ENCODE data around the gene DDX3X. TPM values are rescaled to one million over a fixed set of nuclear protein-coding genes. Genes with fewer than 3 reads are reported as not detected.
"Not testable (repeated sequence)": the region's sequence is repeated elsewhere in the genome, so short reads cannot be mapped to it uniquely, and the experiment has no call there.

Gene DDX3X
- total RNA-seq, 4 donors from 2014 or later = 170 to 252 (median 224) TPM

- TF ChIP-seq CTCF (IDR thresholded peaks at IDR 0.05) (no peak), POLR2A (IDR thresholded peaks at IDR 0.05) (no peak)
- 55 to 76% methylated on average over 4 to 5 of the region's 5 CpGs for WGBS, 2 donors
- intact Hi-C loops (cut with DNase I; ENCODE audit: low total_unique reads) = no loop called here
- H3K4me3 ChIP-seq (ENCODE audit: low read depth, poor library complexity, severe bottlenecking) = no peak overlapping the region
- DNase-seq (ENCODE audit: low spot score in 2 of 2) = no peak
These were observed 24.9 kb upstream of the DDX3X start for GRCh38 chrX:41308884-41309647.

- intact Hi-C loops (cut with DNase I; ENCODE audit: low total_unique reads) = no loop called here
- DNase-seq (ENCODE audit: low spot score in 2 of 2) = no peak
- TF ChIP-seq CTCF (IDR thresholded peaks at IDR 0.05) (no peak), POLR2A (IDR thresholded peaks at IDR 0.05) (no peak)
- 79 to 83% methylated on average over 1 of the region's 1 CpG for WGBS, 2 donors
- no peak overlapping the region for H3K4me3 ChIP-seq (ENCODE audit: low read depth, poor library complexity, severe bottlenecking)
These were observed 21.2 kb upstream of the DDX3X start for GRCh38 chrX:41312786-41313185.

GRCh38 chrX:41313419-41313818 lies 20.5 kb upstream of the DDX3X start:
- TF ChIP-seq POLR2A (IDR thresholded peaks at IDR 0.05) (no peak), CTCF (IDR thresholded peaks at IDR 0.05) (no peak)
- no peak overlapping the region for H3K4me3 ChIP-seq (ENCODE audit: low read depth, poor library complexity, severe bottlenecking)
- WGBS, 2 donors = 95 to 97% methylated on average over 5 of the region's 5 CpGs
- DNase-seq (ENCODE audit: low spot score in 2 of 2) = no peak
- intact Hi-C loops (cut with DNase I; ENCODE audit: low total_unique reads) = no loop called here

GRCh38 chrX:41314204-41314603 lies 19.8 kb upstream of the DDX3X start:
- intact Hi-C loops (cut with DNase I; ENCODE audit: low total_unique reads) = no loop called here
- no peak overlapping the region for H3K4me3 ChIP-seq (ENCODE audit: low read depth, poor library complexity, severe bottlenecking)
- TF ChIP-seq POLR2A (IDR thresholded peaks at IDR 0.05) (no peak), CTCF (IDR thresholded peaks at IDR 0.05) (no peak)
- DNase-seq (ENCODE audit: low spot score in 2 of 2) = no peak
- 86 to 88% methylated on average over 4 of the region's 4 CpGs for WGBS, 2 donors

GRCh38 chrX:41314881-41315280 lies 19.1 kb upstream of the DDX3X start:
- 84 to 86% methylated on average over 7 of the region's 7 CpGs for WGBS, 2 donors
- TF ChIP-seq POLR2A (IDR thresholded peaks at IDR 0.05) (no peak), CTCF (IDR thresholded peaks at IDR 0.05) (no peak)
- no peak overlapping the region for H3K4me3 ChIP-seq (ENCODE audit: low read depth, poor library complexity, severe bottlenecking)
- DNase-seq (ENCODE audit: low spot score in 2 of 2) = no peak
- intact Hi-C loops (cut with DNase I; ENCODE audit: low total_unique reads) = no loop called here

- 65 to 75% methylated on average over 2 of the region's 2 CpGs for WGBS, 2 donors
- intact Hi-C loops (cut with DNase I; ENCODE audit: low total_unique reads); DNase-seq (ENCODE audit: low spot score in 2 of 2); H3K4me3 ChIP-seq (ENCODE audit: low read depth, poor library complexity, severe bottlenecking): not testable (repeated sequence)
These were observed 17.7 kb upstream of the DDX3X start for GRCh38 chrX:41316266-41316665.

Measured in lower leg skin (tissue), 4 donors.